Neuronal stem cell (in vitro differentiated cells): ENCODE data around the gene DVL1.
A peak's percentile ranks its signal among the peaks of the same experiment; 100 is the strongest.

Experiments used
- DNase-seq: peaks from one replicate; pipeline ENCODE4 v3.0.0-alpha.2; 2013; ENCODE audit warnings: low spot score
- H2AFZ ChIP-seq: one replicate; pipeline ENCODE4 v1.6.1; 2013; ENCODE audit warnings: mild to moderate bottlenecking, low read length, inconsistent platforms
- H2AK5ac ChIP-seq: 2 replicates; pipeline ENCODE4 v1.6.1; 2013; ENCODE audit warnings: low read depth, mild to moderate bottlenecking, inconsistent platforms, low read length, moderate library complexity, mixed read lengths
- H2BK120ac ChIP-seq: 2 replicates; pipeline ENCODE4 v1.6.1; 2013; ENCODE audit warnings: low read depth, mild to moderate bottlenecking, inconsistent platforms, low read length, moderate library complexity, mixed read lengths
- H2BK12ac ChIP-seq: one replicate; pipeline ENCODE4 v1.6.1; 2013; ENCODE audit warnings: low read length, inconsistent platforms
- H2BK15ac ChIP-seq: 2 replicates; pipeline ENCODE4 v1.6.1; 2013; ENCODE audit warnings: mild to moderate bottlenecking, low read length, inconsistent platforms, mixed read lengths
- H2BK5ac ChIP-seq: one replicate; pipeline ENCODE4 v1.6.1; 2013; ENCODE audit warnings: inconsistent platforms, mild to moderate bottlenecking, low read length, moderate library complexity
- H3K14ac ChIP-seq: one replicate; pipeline ENCODE4 v1.6.1; 2013; ENCODE audit warnings: low read length, inconsistent platforms
- H3K18ac ChIP-seq: 2 replicates; pipeline ENCODE4 v1.6.1; 2013; ENCODE audit warnings: low read length, inconsistent platforms
- H3K23ac ChIP-seq: 2 replicates; pipeline ENCODE4 v1.6.1; 2013; ENCODE audit warnings: low read depth, mild to moderate bottlenecking, mixed read lengths, low read length, inconsistent platforms; ENCODE audit not compliant: poor library complexity
- H3K27ac ChIP-seq: replicated peaks from 3 replicates; pipeline ENCODE4 v1.5.1; 2013; ENCODE audit warnings: low read length, inconsistent platforms
- H3K27me3 ChIP-seq, 3 experiments: 2 replicates each; pipeline ENCODE4 v1.6.1; 2013; ENCODE audit warnings: low read length in 3 of 3, mild to moderate bottlenecking in 2 of 3, inconsistent platforms in 1 of 3, low read depth in 1 of 3, mixed read lengths in 1 of 3, moderate library complexity in 1 of 3; ENCODE audit not compliant: control insufficient read depth in 3 of 3, insufficient read depth in 3 of 3
- H3K36me3 ChIP-seq, 2 donors: replicated peaks in 1 of 2; 2 replicates each; pipeline ENCODE4 v1.6.1; 2013; ENCODE audit warnings: low read length in 2 of 2; ENCODE audit not compliant: control insufficient read depth in 2 of 2, insufficient read depth in 2 of 2
- H3K4ac ChIP-seq: 2 replicates; pipeline ENCODE4 v1.6.1; 2013; ENCODE audit warnings: inconsistent platforms, mild to moderate bottlenecking, low read length, moderate library complexity
- H3K4me1 ChIP-seq, 2 donors: 1 replicate in 1 of 2; 2 replicates in 1 of 2; pipeline ENCODE4 v1.6.1; 2013; ENCODE audit warnings: low read length in 2 of 2, low read depth in 1 of 2; ENCODE audit not compliant: control insufficient read depth in 2 of 2, insufficient read depth in 1 of 2
- H3K4me2 ChIP-seq: one replicate; pipeline ENCODE4 v1.6.1; 2013; ENCODE audit warnings: mild to moderate bottlenecking, low read length, inconsistent platforms; ENCODE audit not compliant: insufficient read depth, poor library complexity, severe bottlenecking
- H3K4me3 ChIP-seq, 2 donors: 2 replicates each; pipeline ENCODE4 v1.5.1; 2013; ENCODE audit warnings: low read length in 2 of 2, mild to moderate bottlenecking in 2 of 2, inconsistent platforms in 1 of 2, moderate library complexity in 1 of 2
- H3K79me1 ChIP-seq: one replicate; pipeline ENCODE4 v1.6.1; 2013; ENCODE audit warnings: low read depth, mild to moderate bottlenecking, inconsistent platforms, low read length, moderate library complexity
- H3K9ac ChIP-seq: one replicate; pipeline ENCODE4 v1.6.1; 2013; ENCODE audit warnings: mild to moderate bottlenecking, low read depth, low read length, inconsistent platforms; ENCODE audit not compliant: poor library complexity
- H3K9me3 ChIP-seq, 2 donors: replicated peaks in 1 of 2; 2 replicates each; pipeline versions ENCODE3 to v1.6.1; 2013; ENCODE audit warnings: low read length in 2 of 2, mild to moderate bottlenecking in 2 of 2, inconsistent platforms in 1 of 2, low read depth in 1 of 2, mixed read lengths in 1 of 2, moderate library complexity in 1 of 2; ENCODE audit not compliant: control insufficient read depth in 2 of 2, insufficient read depth in 1 of 2
- H4K8ac ChIP-seq: one replicate; pipeline ENCODE4 v1.6.1; 2013; ENCODE audit warnings: low read depth, mild to moderate bottlenecking, inconsistent platforms, low read length, moderate library complexity
- H4K91ac ChIP-seq: one replicate; pipeline ENCODE4 v1.6.1; 2013; ENCODE audit warnings: low read length, low read depth, mild to moderate bottlenecking, inconsistent platforms; ENCODE audit not compliant: poor library complexity
- WGBS, 2 donors: extraction: QIAGEN DNeasy Blood & Tissue Kit; methylation state at CpG; one replicate each; pipeline ENCODE4 v1.1.7; 2013; ENCODE audit warnings: missing lambda C conversion rate in 2 of 2, mixed read lengths in 1 of 2; ENCODE audit not compliant: insufficient read length in 2 of 2, insufficient replicate concordance in 1 of 2; ENCODE audit errors: extremely low coverage in 2 of 2; 5-methylcytosine and 5-hydroxymethylcytosine counted together

DVL1 gene

DNA sequence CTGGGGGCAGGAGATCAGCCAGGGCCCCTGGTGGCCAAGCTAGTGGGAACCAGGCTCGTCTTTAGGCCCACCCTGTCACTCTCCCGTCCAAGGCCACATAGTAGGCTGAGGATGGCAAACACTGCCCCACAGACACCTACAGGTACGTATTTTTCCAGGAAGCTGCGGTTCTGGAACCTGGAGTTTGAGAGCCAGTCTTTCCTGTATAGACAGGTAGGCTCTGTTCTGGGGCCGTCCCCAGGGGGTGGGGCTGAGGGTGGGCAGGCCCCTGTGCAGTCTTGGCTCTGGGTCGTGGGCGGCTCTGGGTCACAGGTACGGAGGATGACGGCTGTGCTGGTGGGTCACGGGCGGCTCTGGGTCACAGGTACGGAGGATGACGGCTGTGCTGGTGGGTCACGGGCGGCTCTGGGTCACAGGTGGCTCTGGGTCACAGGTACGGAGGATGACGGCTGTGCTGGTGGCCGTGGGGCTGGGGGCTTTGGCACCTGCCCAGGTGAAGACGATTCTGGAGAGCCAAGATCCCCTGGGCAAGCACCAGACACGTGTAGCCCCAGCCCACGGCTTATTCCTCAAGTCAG is 38.7 kb downstream of the DVL1 start:
- Histone ChIP-seq H3K14ac (no peak overlapping the region), H3K9ac (no peak overlapping the region), H4K8ac (no peak overlapping the region), H3K79me1 (peaks cover 26% of the 10 kb centered on the region), H3K4me1 (peaks cover 24 to 27% of the 10 kb centered on the region in 2 donors), H3K27me3 (peaks cover 0 to 2% (median 0%) of the 10 kb centered on the region in 3 experiments), H3K4me2 (no peak overlapping the region), H2BK12ac (no peak overlapping the region), H4K91ac (no peak overlapping the region), H3K4ac (no peak overlapping the region), H2AK5ac (no peak overlapping the region), H3K27ac (no peak overlapping the region), H2BK5ac (no peak overlapping the region), H2BK15ac (no peak overlapping the region), H3K36me3 (peaks cover 47 to 62% of the 10 kb centered on the region in 2 donors), H3K23ac (peak overlapping the region; percentile 96), H3K9me3 (no peaks in the 10 kb centered on the region), H2BK120ac (no peak overlapping the region), H3K18ac (no peak overlapping the region), H3K4me3 (no peak overlapping the region), H2AFZ (no peak overlapping the region)
- no peak for DNase-seq
- no CpG with 5 or more reads among the region's 21 CpGs for WGBS, 2 donors

GRCh38 chr1:1310109-1310385 is 39.2 kb downstream of the DVL1 start:
- Histone ChIP-seq H3K23ac (peak overlapping the region; percentile 96), H4K8ac (no peak overlapping the region), H3K9ac (no peak overlapping the region), H2BK15ac (no peak overlapping the region), H2AFZ (no peak overlapping the region), H3K79me1 (peaks cover 24% of the 10 kb centered on the region), H2BK5ac (no peak overlapping the region), H3K18ac (no peak overlapping the region), H3K36me3 (peaks cover 45 to 58% of the 10 kb centered on the region in 2 donors), H3K4me2 (no peak overlapping the region), H2BK120ac (no peak overlapping the region), H2AK5ac (no peak overlapping the region), H4K91ac (no peak overlapping the region), H3K4ac (no peak overlapping the region), H3K27me3 (peaks cover 0 to 2% (median 0%) of the 10 kb centered on the region in 3 experiments), H3K14ac (no peak overlapping the region), H3K9me3 (no peaks in the 10 kb centered on the region), H3K27ac (no peak overlapping the region), H3K4me3 (peak overlapping the region in 1 of 2 donors; percentile 5), H2BK12ac (no peak overlapping the region), H3K4me1 (peaks cover 29% of the 10 kb centered on the region in 2 donors)
- DNase-seq = no peak
- WGBS, 2 donors = no CpG with 5 or more reads among the region's 3 CpGs

DNA sequence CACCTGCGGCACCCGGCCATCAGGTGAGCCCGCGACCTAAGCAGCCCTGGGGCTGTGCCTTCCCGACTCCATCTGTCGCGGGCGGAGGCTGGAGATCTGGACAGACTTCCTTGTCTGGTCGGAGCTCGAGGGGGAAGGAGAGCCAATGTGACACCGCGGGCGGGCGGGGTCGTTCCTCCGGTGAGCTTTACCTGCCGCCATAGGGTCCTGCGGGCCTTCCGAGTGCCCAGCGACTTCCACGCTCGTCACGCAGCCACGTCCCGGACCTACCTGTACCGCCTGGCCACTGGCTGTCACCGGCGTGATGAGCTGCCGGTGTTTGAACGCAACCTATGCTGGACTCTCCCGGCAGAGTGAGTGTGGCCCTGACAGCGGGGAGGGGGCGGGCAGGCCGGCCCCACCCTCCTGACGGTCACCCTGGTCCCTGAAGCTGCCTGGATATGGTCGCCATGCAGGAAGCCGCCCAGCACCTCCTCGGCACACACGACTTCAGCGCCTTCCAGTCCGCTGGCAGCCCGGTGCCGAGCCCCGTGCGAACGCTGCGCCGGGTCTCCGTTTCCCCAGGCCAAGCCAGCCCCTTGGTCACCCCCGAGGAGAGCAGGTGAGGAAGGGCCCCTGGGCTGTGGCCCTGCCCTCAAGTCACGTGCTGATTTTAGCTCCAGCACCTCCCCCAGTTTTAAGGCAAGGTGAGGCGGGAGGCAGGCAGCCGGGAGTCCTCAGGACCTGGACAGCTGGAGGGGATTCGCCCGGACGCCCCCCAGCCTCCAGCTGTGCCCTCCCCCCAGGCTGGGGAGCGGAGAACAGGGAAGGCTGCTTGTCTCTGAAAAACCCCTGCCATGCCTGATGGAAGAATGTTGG is 39.7 kb downstream of the DVL1 start:
- Histone ChIP-seq H2AK5ac (peak overlapping the region; percentile 98), H3K14ac (peak overlapping the region; percentile 17), H2BK15ac (no peak overlapping the region), H3K27me3 (peaks cover 0 to 2% (median 0%) of the 10 kb centered on the region in 3 experiments), H3K18ac (peak overlapping the region; percentile 98), H4K8ac (peak overlapping the region; percentile 82), H2BK12ac (no peak overlapping the region), H3K4me1 (peaks cover 33 to 35% of the 10 kb centered on the region in 2 donors), H3K9ac (peak overlapping the region; percentile 97), H3K9me3 (no peaks in the 10 kb centered on the region), H3K79me1 (peaks cover 20% of the 10 kb centered on the region), H3K4me3 (peak overlapping the region; percentile 75 to 94), H3K23ac (peak overlapping the region; percentile 96), H3K4me2 (peak overlapping the region; percentile 93), H4K91ac (no peak overlapping the region), H2BK5ac (peak overlapping the region; percentile 82), H3K36me3 (peaks cover 39 to 52% of the 10 kb centered on the region in 2 donors), H3K4ac (no peak overlapping the region), H2BK120ac (peak overlapping the region; percentile 61), H3K27ac (no peak overlapping the region), H2AFZ (no peak overlapping the region)
- WGBS, 2 donors = no CpG with 5 or more reads among the region's 57 CpGs
- DNase-seq = no peak

DNA sequence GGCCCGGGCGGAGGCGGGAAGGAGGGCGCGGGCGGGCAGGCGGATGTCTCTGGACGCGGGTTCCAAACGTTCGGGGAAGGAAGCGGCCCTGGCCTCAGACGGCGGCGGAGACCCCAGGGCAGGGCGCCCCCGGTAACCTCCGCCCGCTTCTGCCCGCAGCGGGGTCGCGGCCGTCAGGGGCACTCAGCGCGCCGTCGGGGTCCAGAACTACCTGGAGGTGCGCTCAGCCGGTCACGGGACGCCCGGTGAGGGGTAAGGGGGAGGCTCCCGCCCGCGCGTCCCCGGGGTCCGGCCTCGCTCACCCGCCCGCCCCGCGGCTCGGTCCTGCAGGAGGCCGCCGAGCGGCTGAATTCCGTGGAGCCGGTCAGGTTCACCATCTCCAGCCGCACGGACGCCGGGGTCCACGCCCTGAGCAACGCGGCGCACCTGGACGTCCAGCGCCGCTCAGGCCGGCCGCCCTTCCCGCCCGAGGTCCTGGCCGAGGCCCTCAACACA is 40.4 kb downstream of the DVL1 start:
- Histone ChIP-seq H2AK5ac (peak overlapping the region; percentile 98), H3K23ac (peak overlapping the region; percentile 96), H3K9ac (peak overlapping the region; percentile 97), H3K27ac (no peak overlapping the region), H3K9me3 (no peaks in the 10 kb centered on the region), H2BK12ac (no peak overlapping the region), H2AFZ (peak overlapping the region; percentile 96), H2BK15ac (peak overlapping the region; percentile 26), H3K4ac (no peak overlapping the region), H4K91ac (no peak overlapping the region), H4K8ac (peak overlapping the region; percentile 82), H2BK5ac (peak overlapping the region; percentile 82), H3K27me3 (peaks cover 0 to 2% (median 0%) of the 10 kb centered on the region in 3 experiments), H2BK120ac (peak overlapping the region; percentile 61), H3K14ac (peak overlapping the region; percentile 17), H3K79me1 (peaks cover 20% of the 10 kb centered on the region), H3K4me1 (peaks cover 36 to 38% of the 10 kb centered on the region in 2 donors), H3K18ac (peak overlapping the region; percentile 98), H3K4me2 (peak overlapping the region; percentile 93), H3K36me3 (peaks cover 34 to 46% of the 10 kb centered on the region in 2 donors), H3K4me3 (peak overlapping the region; percentile 75 to 94)
- WGBS, 2 donors = no CpG with 5 or more reads among the region's 66 CpGs
- DNase-seq = no peak
